Neural cell (in vitro differentiated cells): ENCODE results near the gene FGD6. TPM values are rescaled to one million over a fixed set of nuclear protein-coding genes. Genes with fewer than 3 reads are reported as not detected.

Source experiments
- H2AFZ ChIP-seq: fragments of 200-600, 300-800 bp; sonication (generic), shearing (Covaris generic); 2 replicates; pipeline ENCODE4 v1.6.0; 2014; ENCODE audit warnings: low read depth, mild to moderate bottlenecking, antibody characterized with exemption, low read length, moderate library complexity
- H3F3A ChIP-seq: fragments of 200-600 bp; shearing (Covaris generic); 2 replicates; pipeline ENCODE4 v1.6.1; 2016; ENCODE audit warnings: mild to moderate bottlenecking, moderate library complexity, mixed read lengths, antibody characterized with exemption, low read length; ENCODE audit not compliant: insufficient read depth, poor library complexity, severe bottlenecking
- H3K27ac ChIP-seq: fragments of 200-600, 300-800 bp; sonication (generic), shearing (Covaris generic); 2 replicates; pipeline ENCODE4 v1.5.1; 2014; ENCODE audit warnings: mild to moderate bottlenecking, low read length, moderate library complexity
- H3K27me3 ChIP-seq: fragments of 300-800, 200-600 bp; sonication (generic), shearing (Covaris generic); 2 replicates; pipeline ENCODE4 v1.6.0; 2014; ENCODE audit warnings: mild to moderate bottlenecking, low read depth, low read length, moderate library complexity; ENCODE audit not compliant: insufficient read depth
- H3K36me3 ChIP-seq: fragments of 300-800, 200-600 bp; sonication (generic), shearing (Covaris generic); 2 replicates; pipeline ENCODE4 v1.5.1; 2014; ENCODE audit warnings: mild to moderate bottlenecking, antibody characterized with exemption, low read length, moderate library complexity; ENCODE audit not compliant: insufficient read depth
- H3K4me2 ChIP-seq: fragments of 300-800, 200-600 bp; sonication (generic), shearing (Covaris generic); 2 replicates; pipeline ENCODE4 v1.6.0; 2014; ENCODE audit warnings: mild to moderate bottlenecking, low read length
- H3K4me3 ChIP-seq: fragments of 300-800, 200-600 bp; sonication (generic), shearing (Covaris generic); 2 replicates; pipeline ENCODE4 v1.5.1; 2014; ENCODE audit warnings: mild to moderate bottlenecking, low read length, moderate library complexity
- H3K79me2 ChIP-seq: fragments of 200-600 bp; shearing (Covaris generic); replicated peaks from 2 replicates; pipeline ENCODE4 v1.6.0; 2014; ENCODE audit warnings: mild to moderate bottlenecking, low read length, moderate library complexity; ENCODE audit not compliant: insufficient read depth
- H3K9ac ChIP-seq: fragments of 300-800, 200-600 bp; sonication (generic), shearing (Covaris generic); 2 replicates; pipeline ENCODE4 v1.6.1; 2016; ENCODE audit warnings: mild to moderate bottlenecking, low read length, mixed read lengths
- H3K9me2 ChIP-seq: fragments of 200-600 bp; shearing (Covaris generic); 2 replicates; pipeline ENCODE4 v1.6.1; 2016; ENCODE audit warnings: mild to moderate bottlenecking, low read length, mixed read lengths; ENCODE audit not compliant: insufficient read depth
- H3K9me3 ChIP-seq: fragments of 200-600, 300-800 bp; sonication (generic), shearing (Covaris generic); 2 replicates; pipeline ENCODE4 v1.6.1; 2016; ENCODE audit warnings: mild to moderate bottlenecking, mixed run types, low read length, moderate library complexity, mixed read lengths
- H4K20me1 ChIP-seq: fragments of 200-600 bp; shearing (Covaris generic); 2 replicates; pipeline ENCODE4 v1.6.1; 2016; ENCODE audit warnings: mild to moderate bottlenecking, mixed run types; ENCODE audit not compliant: insufficient read depth
- CTCF ChIP-seq: fragments of 450-650 bp; IDR thresholded peaks from 2 replicates; pipeline ENCODE4 v1.5.1; 2014; ENCODE audit warnings: antibody characterized with exemption, mild to moderate bottlenecking, moderate library complexity; ENCODE audit not compliant: poor library complexity, severe bottlenecking
- EP300 ChIP-seq: fragments of 450-650 bp; conservative IDR thresholded peaks from 2 replicates; pipeline ENCODE4 v1.6.1; 2014; ENCODE audit warnings: antibody characterized with exemption, mild to moderate bottlenecking, moderate library complexity; ENCODE audit not compliant: poor library complexity, severe bottlenecking
- EZH2 ChIP-seq: fragments of 200-600, 300-800 bp; shearing (Covaris generic), sonication (generic); IDR thresholded peaks from 2 replicates; pipeline ENCODE4 v1.6.1; 2014; ENCODE audit warnings: antibody characterized with exemption, low read length, borderline replicate concordance, mild to moderate bottlenecking; ENCODE audit not compliant: insufficient read depth, poor library complexity, severe bottlenecking
- MXI1 ChIP-seq: fragments of 450-650 bp; conservative IDR thresholded peaks from 2 replicates; pipeline ENCODE4 v1.6.1; 2014; ENCODE audit warnings: antibody characterized with exemption, mild to moderate bottlenecking; ENCODE audit not compliant: poor library complexity, severe bottlenecking
- POLR2AphosphoS5 ChIP-seq: IDR thresholded peaks from 2 replicates; pipeline ENCODE4 v1.6.1; 2012
- RAD21 ChIP-seq: fragments of 450-650 bp; conservative IDR thresholded peaks from 2 replicates; pipeline ENCODE4 v1.6.1; 2014; ENCODE audit warnings: antibody characterized with exemption, mild to moderate bottlenecking, moderate library complexity
- REST ChIP-seq: IDR thresholded peaks from 2 replicates; pipeline ENCODE4 v1.6.1; 2012; ENCODE audit warnings: borderline replicate concordance
- SMC3 ChIP-seq: fragments of 450-650 bp; conservative IDR thresholded peaks from 2 replicates; pipeline ENCODE4 v1.6.1; 2014; ENCODE audit warnings: antibody characterized with exemption, mild to moderate bottlenecking, moderate library complexity; ENCODE audit not compliant: poor library complexity
- TAF1 ChIP-seq: IDR thresholded peaks from 2 replicates; pipeline ENCODE4 v1.6.1; 2012; ENCODE audit warnings: low read depth
- polyA plus RNA-seq: library from polyadenylated mRNA; depleted of rRNA; stranded (reverse); fragments of >200 nt; gene quantifications from 2 replicates; pipeline ENCODE4 v1.2.3, GENCODE V29; 2014

The FGD6 gene
- polyA plus RNA-seq, 1 donor from 2014 or later: 4.6 TPM

DNA sequence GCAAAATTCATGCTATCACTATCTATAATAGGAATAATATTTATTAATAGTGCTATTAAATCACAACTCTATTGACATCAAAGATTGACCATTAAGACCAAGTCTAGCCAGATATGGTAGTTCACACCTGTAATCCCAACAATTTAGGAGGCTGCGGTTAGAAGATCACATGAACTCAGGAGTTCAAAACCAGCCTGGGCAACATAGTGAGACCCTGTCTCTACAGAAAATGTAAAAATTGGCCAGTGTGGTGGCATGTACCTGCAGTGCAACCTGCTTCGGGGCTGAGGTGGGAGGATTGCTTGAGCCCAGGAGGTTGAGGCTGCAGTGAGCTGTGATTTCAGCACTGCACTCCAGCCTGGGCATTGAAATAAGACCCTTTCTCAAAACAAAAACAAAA, 11.3 kb upstream of the FGD6 start:
- Histone ChIP-seq H3K27me3 (no peaks in the 10 kb centered on the region), H3K4me2 (no peak overlapping the region), H2AFZ (no peak overlapping the region), H3K9me2 (no peaks in the 10 kb centered on the region), H3F3A (no peaks in the 10 kb centered on the region), H3K36me3 (no peaks in the 10 kb centered on the region), H3K9ac (no peak overlapping the region), H3K9me3 (no peaks in the 10 kb centered on the region), H3K4me3 (no peak overlapping the region), H4K20me1 (peaks cover 23% of the 10 kb centered on the region), H3K27ac (no peak overlapping the region), H3K79me2 (peaks cover 96% of the 10 kb centered on the region)
- TF ChIP-seq SMC3 (no peak), POLR2AphosphoS5 (no peak), EP300 (no peak), RAD21 (no peak), EZH2 (no peak), CTCF (no peak), REST (no peak), MXI1 (no peak), TAF1 (no peak)

GRCh38 chr12:95227818-95228356, 10.6 kb upstream of the FGD6 start:
- no peaks in the 10 kb centered on the region for H3K36me3 ChIP-seq
- H3K4me3 ChIP-seq: no peak overlapping the region
- no peaks in the 10 kb centered on the region for H3K9me3 ChIP-seq
- H3K4me2 ChIP-seq: no peak overlapping the region
- no peak overlapping the region for H3K9ac ChIP-seq
- H3F3A ChIP-seq: no peaks in the 10 kb centered on the region
- H4K20me1 ChIP-seq: peaks cover 26% of the 10 kb centered on the region
- H3K27me3 ChIP-seq: no peaks in the 10 kb centered on the region
- no peaks in the 10 kb centered on the region for H3K9me2 ChIP-seq
- TF ChIP-seq POLR2AphosphoS5 (no peak), CTCF (no peak), EP300 (no peak), REST (no peak), EZH2 (no peak), TAF1 (no peak), SMC3 (no peak), RAD21 (no peak), MXI1 (no peak)
- peaks cover 97% of the 10 kb centered on the region for H3K79me2 ChIP-seq
- H3K27ac ChIP-seq: no peak overlapping the region
- H2AFZ ChIP-seq: no peak overlapping the region
